H1 (cell line): ENCODE measurements around the gene UBE2F.

Experiments
- CEBPB ChIP-seq: IDR thresholded peaks from 2 replicates; pipeline ENCODE4 v1.6.1; 2012; ENCODE audit warnings: low read depth, low read length
- CHD2 ChIP-seq: IDR thresholded peaks from 2 replicates; pipeline ENCODE4 v1.6.1; 2012; ENCODE audit warnings: low read length, improper control_type of control experiment
- CREB1 ChIP-seq: IDR thresholded peaks from 2 replicates; pipeline ENCODE4 v1.6.1; 2012; ENCODE audit warnings: inconsistent platforms
- CTBP2 ChIP-seq: IDR thresholded peaks from 2 replicates; pipeline ENCODE4 v1.7.0; 2011; ENCODE audit warnings: borderline replicate concordance, mild to moderate bottlenecking, moderate library complexity, mixed read lengths, low read length; ENCODE audit not compliant: insufficient read depth, insufficient read length
- CTCF ChIP-seq, 3 experiments: IDR thresholded peaks; 1 replicate in 2 of 3; 2 replicates in 1 of 3; pipeline versions ENCODE4 v1.5.1 to v1.6.1; 2011; ENCODE audit warnings: low read length in 3 of 3, mild to moderate bottlenecking in 3 of 3, inconsistent platforms in 2 of 3, low read depth in 1 of 3, moderate library complexity in 1 of 3; ENCODE audit not compliant: insufficient read depth in 1 of 3; ENCODE audit errors: control extremely low read depth in 1 of 3
- EZH2 ChIP-seq: fragments of 200-600 bp; sonication (generic); IDR thresholded peaks from 2 replicates; pipeline ENCODE4 v1.7.1; 2012; ENCODE audit warnings: low read depth, mild to moderate bottlenecking, moderate library complexity, low read length, inconsistent platforms; ENCODE audit not compliant: severe bottlenecking
- FOSL1 ChIP-seq: IDR thresholded peaks from 2 replicates; pipeline ENCODE4 v1.6.1; 2011; ENCODE audit warnings: mild to moderate bottlenecking, low read depth, low read length, moderate library complexity; ENCODE audit not compliant: insufficient read depth
- POLR2AphosphoS5 ChIP-seq: IDR thresholded peaks from 2 replicates; pipeline ENCODE4 v1.6.1; 2011; ENCODE audit warnings: low read depth, low read length
- TAF1 ChIP-seq: IDR thresholded peaks from 2 replicates; pipeline ENCODE4 v1.6.1; 2011; ENCODE audit warnings: mild to moderate bottlenecking, low read depth, low read length
- YY1 ChIP-seq: IDR thresholded peaks from 2 replicates; pipeline ENCODE4 v1.6.1; 2011; ENCODE audit warnings: low read depth, mild to moderate bottlenecking, low read length

DNA sequence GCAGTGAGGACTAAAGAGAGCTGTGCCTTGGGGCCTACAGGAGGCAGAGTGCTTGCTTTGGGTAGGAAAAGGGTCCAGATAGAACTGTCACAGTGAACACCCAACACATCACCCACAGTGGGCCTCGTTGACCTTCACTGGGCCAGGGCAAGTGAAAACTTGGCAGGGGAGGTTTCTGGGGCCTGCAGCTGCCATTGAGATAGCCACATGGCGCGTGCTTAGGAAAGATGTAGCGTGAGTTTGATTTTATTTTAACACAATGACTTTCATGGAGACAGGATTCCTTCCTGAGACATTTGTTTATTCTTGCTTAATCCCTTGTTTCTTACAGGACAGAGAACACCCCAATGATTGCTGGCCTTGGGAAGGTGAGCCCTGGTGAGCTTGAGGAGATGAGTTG, 124.1 kb downstream of the UBE2F start:
- TF ChIP-seq YY1 (no peak), CHD2 (no peak), CTBP2 (no peak), CREB1 (no peak), TAF1 (no peak), CTCF (IDR thresholded peaks at IDR 0.05; ENCODE audit: control extremely low read depth in 1 of 3, insufficient read depth in 1 of 3, low read depth in 1 of 3, low read length in 3 of 3) (no peak), EZH2 (no peak), POLR2AphosphoS5 (no peak), FOSL1 (no peak), CEBPB (no peak)
